Panc1 (cell line): ENCODE results near the gene FBXL17.
"Not testable (repeated sequence)": the region's sequence is repeated elsewhere in the genome, so short reads cannot be mapped to it uniquely, and the experiment has no call there.

Experiments
- CTCF ChIP-seq: fragments of 450-650 bp; IDR thresholded peaks from 2 replicates; pipeline ENCODE4 v1.5.1; 2017; ENCODE audit warnings: mild to moderate bottlenecking
- POLR2AphosphoS5 ChIP-seq: IDR thresholded peaks from 2 replicates; pipeline ENCODE4 v1.6.1; 2012; ENCODE audit warnings: mild to moderate bottlenecking, low read depth, low read length, moderate library complexity

GRCh38 chr5:108274080-108274479 lies 107.8 kb downstream of the FBXL17 start:
- TF ChIP-seq POLR2AphosphoS5, CTCF: not testable (repeated sequence)
